Heart right ventricle (tissue), 16 donors: Measurements from ENCODE around the gene CD55. TPM values are rescaled to one million over a fixed set of nuclear protein-coding genes. Genes with fewer than 3 reads are reported as not detected.

Source experiments
- ATAC-seq, 8 donors: fragments of 200-7000 bp; cut with Tn5 transposase; one replicate each; pipeline ENCODE4 v1.9.1; 2020; ENCODE audit warnings: mild to moderate bottlenecking in 8 of 8, moderate library complexity in 8 of 8, moderate number of reproducible peaks in 1 of 8
- DNase-seq, 2 donors: peaks; one replicate each; pipeline ENCODE4 v3.0.0-alpha.2; 2020
- H3K27ac ChIP-seq, 10 donors: fragments of 200-600 bp; sonication (generic) in 2 of 10; one replicate each; pipeline versions ENCODE4 v1.5.0 to v1.8.0; 2020 to 2022; ENCODE audit warnings: mild to moderate bottlenecking in 3 of 10
- H3K27me3 ChIP-seq, 7 donors: fragments of 200-600 bp; one replicate each; pipeline ENCODE4 v1.8.0; 2021 to 2022; ENCODE audit warnings: mild to moderate bottlenecking in 2 of 7
- H3K36me3 ChIP-seq, 9 donors: fragments of 200-600 bp; sonication (generic) in 1 of 9; one replicate each; pipeline versions ENCODE4 v1.5.0 to v1.8.0; 2020 to 2022; ENCODE audit warnings: mild to moderate bottlenecking in 2 of 9
- H3K4me1 ChIP-seq, 9 donors: fragments of 200-600 bp; sonication (generic) in 1 of 9; one replicate each; pipeline versions ENCODE4 v1.5.0 to v1.8.0; 2020 to 2022; ENCODE audit warnings: mild to moderate bottlenecking in 4 of 9
- H3K4me3 ChIP-seq, 10 donors: fragments of 200-600 bp; sonication (generic) in 2 of 10; one replicate each; pipeline versions ENCODE4 v1.5.0 to v1.8.0; 2020 to 2022; ENCODE audit warnings: mild to moderate bottlenecking in 7 of 10, moderate library complexity in 2 of 10
- H3K9me3 ChIP-seq, 11 donors: fragments of 200-600 bp in 10 of 11; sonication (generic) in 2 of 11; one replicate each; pipeline versions ENCODE4 v1.5.0 to v1.8.0; 2013 to 2022; ENCODE audit warnings: mild to moderate bottlenecking in 2 of 11, control low read depth in 1 of 11, moderate library complexity in 1 of 11
- CTCF ChIP-seq, 9 donors: fragments of 200-600 bp; sonication (generic) in 2 of 9; IDR thresholded peaks; one replicate each; pipeline versions ENCODE4 v1.5.0 to v1.8.0; 2021 to 2022; ENCODE audit warnings: antibody characterized with exemption in 9 of 9, mild to moderate bottlenecking in 5 of 9, moderate library complexity in 1 of 9
- WGBS, 2 donors: extraction: QIAGEN DNeasy Blood & Tissue Kit; methylation state at CpG; one replicate each; pipeline ENCODE4 v1.1.7; 2013; ENCODE audit warnings: inconsistent platforms in 1 of 2; 5-methylcytosine and 5-hydroxymethylcytosine counted together
- intact Hi-C, 10 donors: fragments of 100-400 bp; cut with DNase I; formaldehyde crosslinking; loops; one replicate each; pipeline versions ENCODE4 v1.11.1 to v1.14.2; 2022
- polyA plus RNA-seq, 2 donors: library from polyadenylated mRNA; stranded (reverse); fragments of 200-250 nt; gene quantifications; one replicate each; pipeline ENCODE4 v1.2.3, GENCODE V29; 2013
- total RNA-seq, 10 donors: library from RNA; stranded (reverse); fragmentation: NEBNext Ultra II Directional in 3 of 10; extraction: Animal tissue kit (Norgen Biotek cat#: 25700) in 3 of 10; gene quantifications; one replicate each; pipeline versions ENCODE4 v1.2.1 to v1.2.4, GENCODE V29; 2021 to 2023
- donor health status: Arrhythmogenic right ventricular cardiomyopathy.
- donor health status: ischemic (EF 13 %, LVEDD 7.1; RV severe dilation, severe dysfunction).
- donor health status: healthy with polysubstance abuse.
- donor health status: DM: no; HTN: yes; CAD: no.
- donor health status: DM: no; HTN: no; CAD: no.
- donor health status: ischemic (EF 25% LVEDD 6.9; RV normal size, moderate dysfunction).
- donor health status: ischemic (EF 25% LVEDD 5.7; RV mildly dilated, moderate dysfunction).
- donor health status: healthy.
- donor health status: DM: yes; HTN: yes; CAD: no.
- donor health status: Ischemic cardiomyopathy.
- donor health status: ischemic (EF 35%, LVEDD 5.7; RV mildly dilated, moderate dysfunction).
- donor health status: nonischemic (EF 11% LVEDD 7.7; RV severe dilation, severe dysfunction).
- donor health status: DM: yes; HTN: yes; CAD: no.
- donor health status: PGD.
- donor health status: ischemic (EF 29% LVEDD 5.4; RV normal size, mild dysfunction).
- donor health status: nonischemic (EF 23%, LVEDD 6.1; RV moderate dilation, normal function).

CD55 gene
- total and polyA plus RNA-seq, 12 donors: 25.3 to 132 (median 81.4) TPM

GRCh38 chr1:207402744-207403143 is 81.3 kb downstream of the CD55 start:
- TF ChIP-seq CTCF (IDR thresholded peaks at IDR 0.05): no peak
- intact Hi-C loops: loop anchor here in 7 of 10 donors (2.0 to 10.0 kb wide), 6 partner anchors 145 to 320 kb away; no protein-coding TSS in a partner anchor
- WGBS, 2 donors: 64 to 71% methylated on average over 4 of the region's 4 CpGs

GRCh38 chr1:207404849-207405525 is 83.5 kb downstream of the CD55 start:
- H3K4me1 ChIP-seq: peaks cover 0 to 21% (median 0%) of the 10 kb centered on the region in 9 donors
- TF ChIP-seq CTCF (IDR thresholded peaks at IDR 0.05): peak; percentile 46 to 91 (median 86)
- WGBS, 2 donors: 78 to 81% methylated on average over 6 of the region's 6 CpGs
- DNase-seq (no peak), ATAC-seq (peak in 7 of 8 donors; percentile 52 to 81 (median 62))
- peaks cover 0 to 9% (median 0%) of the 10 kb centered on the region in 7 donors for H3K27me3 ChIP-seq
- no peak overlapping the region for H3K4me3 ChIP-seq
- H3K27ac ChIP-seq: no peak overlapping the region
- intact Hi-C loops: loop anchor here in 9 of 10 donors (2.0 to 10.0 kb wide), 8 partner anchors 148 to 323 kb away; partner anchors contain the start of gene C4BPB (in 1 of the 9)
- no peaks in the 10 kb centered on the region for H3K36me3 ChIP-seq
- no peaks in the 10 kb centered on the region for H3K9me3 ChIP-seq

More at GRCh38 chr1:207402744-207403143, 81.3 kb downstream of the CD55 start:
- no peak for ATAC-seq
- H3K27me3 ChIP-seq: peaks cover 0 to 3% (median 0%) of the 10 kb centered on the region in 7 donors
- H3K9me3 ChIP-seq: no peaks in the 10 kb centered on the region
- no peak for DNase-seq
- H3K4me1 ChIP-seq: peaks cover 0 to 11% (median 0%) of the 10 kb centered on the region in 9 donors
- H3K36me3 ChIP-seq: no peaks in the 10 kb centered on the region
- H3K27ac ChIP-seq: no peak overlapping the region
- no peak overlapping the region for H3K4me3 ChIP-seq

GRCh38 chr1:207405814-207406213 is 84.3 kb downstream of the CD55 start:
- Histone ChIP-seq H3K27me3 (peaks cover 0 to 9% (median 0%) of the 10 kb centered on the region in 7 donors), H3K4me3 (no peak overlapping the region), H3K4me1 (peaks cover 0 to 21% (median 0%) of the 10 kb centered on the region in 9 donors), H3K9me3 (no peaks in the 10 kb centered on the region), H3K27ac (peak overlapping the region in 1 of 10 donors; percentile 84), H3K36me3 (no peaks in the 10 kb centered on the region)
- no peak for TF ChIP-seq CTCF (IDR thresholded peaks at IDR 0.05)
- DNase-seq (no peak), ATAC-seq (no peak)
- intact Hi-C loops: loop anchor here in 8 of 10 donors (2.0 to 10.0 kb wide), 7 partner anchors 151 to 324 kb away; partner anchors contain the start of gene C4BPB (in 1 of the 8)

GRCh38 chr1:207407655-207408260 is 86.3 kb downstream of the CD55 start:
- Histone ChIP-seq H3K27me3 (peaks cover 0 to 9% (median 0%) of the 10 kb centered on the region in 7 donors), H3K36me3 (no peaks in the 10 kb centered on the region), H3K27ac (peak overlapping the region in 1 of 10 donors; percentile 84), H3K4me1 (peaks cover 0 to 30% (median 0%) of the 10 kb centered on the region in 9 donors), H3K4me3 (no peak overlapping the region), H3K9me3 (no peaks in the 10 kb centered on the region)
- no peak for DNase-seq
- no peak for TF ChIP-seq CTCF (IDR thresholded peaks at IDR 0.05)
- 29 to 43% methylated on average over 1 of the region's 1 CpG for WGBS, 2 donors
- intact Hi-C loops: loop anchor here in 7 of 10 donors (5.0 to 10.0 kb wide), 4 partner anchors 153 to 325 kb away; no protein-coding TSS in a partner anchor
- ATAC-seq: peak in 1 of 8 donors; percentile 57
